Measurements from ENCODE around the gene ENTHD1. TPM values are rescaled to one million over a fixed set of nuclear protein-coding genes. Genes with fewer than 3 reads are reported as not detected.

The ENTHD1 gene
- total RNA-seq, 2 experiments from 2014 or later = 0.47 TPM; not detected in 1

DNA sequence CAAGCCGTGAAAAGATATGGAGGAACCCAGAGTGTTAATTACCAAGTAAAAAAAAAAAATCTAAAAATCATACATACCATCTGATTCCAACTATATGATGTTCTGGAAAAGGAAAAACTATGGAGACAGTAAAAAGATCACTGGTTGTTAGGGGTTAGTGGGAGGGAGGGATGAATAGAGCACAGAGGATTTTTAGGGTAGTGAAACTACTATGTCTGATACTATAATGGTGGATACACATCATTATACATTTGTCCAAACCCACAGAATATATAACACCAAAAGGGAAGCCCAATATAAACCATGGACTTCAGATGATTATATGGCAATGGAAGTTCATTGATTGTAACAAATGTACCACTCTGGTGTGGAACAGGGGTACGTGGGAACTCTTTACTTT is 74.1 kb downstream of the ENTHD1 start:
- H3K27me3 ChIP-seq (ENCODE audit: control insufficient read depth in 1 of 2, insufficient read depth in 2 of 2, low read length in 2 of 2) = no peaks in the 10 kb centered on the region
- H3K4me1 ChIP-seq (ENCODE audit: insufficient read depth, low read length) = no peaks in the 10 kb centered on the region
- ChIA-PET CTCF (no interaction called here), POLR2A (interaction anchor here (0.7 kb wide), 1 partner anchor 69 kb away, joined by 3 read pairs; no protein-coding TSS in a partner anchor)
- intact Hi-C loops (cut with DNase I, micrococcal nuclease) = no loop called here
- TF ChIP-seq CTCF (IDR thresholded peaks at IDR 0.05) = no peak
- no peak overlapping the region for H3K4me3 ChIP-seq (ENCODE audit: low read length)
- DNase-seq (no peak), ATAC-seq (ENCODE audit: poor library complexity) (no peak)
- no peaks in the 10 kb centered on the region for H3K36me3 ChIP-seq (ENCODE audit: insufficient read depth, low read length)
- H3K4me3 Mint-ChIP-seq = no peak overlapping the region
- no peaks in the 10 kb centered on the region for H3K27me3 Mint-ChIP-seq
- no peaks in the 10 kb centered on the region for H3K36me3 Mint-ChIP-seq (ENCODE audit: low read depth)
- H3K27ac Mint-ChIP-seq = no peak overlapping the region
- no peaks in the 10 kb centered on the region for H3K4me1 Mint-ChIP-seq (ENCODE audit: low read depth)
- H3K27ac ChIP-seq (ENCODE audit: low read depth in 1 of 2, low read length in 2 of 2) = no peak overlapping the region
- no peaks in the 10 kb centered on the region for H3K9me3 Mint-ChIP-seq
- no peaks in the 10 kb centered on the region for H3K9me3 ChIP-seq (ENCODE audit: control insufficient read depth in 1 of 2, insufficient read depth in 1 of 2, low read length in 2 of 2)

GRCh38 chr22:39818094-39818493 is 75.5 kb downstream of the ENTHD1 start:
- DNase-seq = no peak
- intact Hi-C loops (cut with DNase I, micrococcal nuclease) = no loop called here
- no peak overlapping the region for H3K27ac Mint-ChIP-seq
- no peaks in the 10 kb centered on the region for H3K9me3 Mint-ChIP-seq
- no peaks in the 10 kb centered on the region for H3K4me1 Mint-ChIP-seq (ENCODE audit: low read depth)
- ATAC-seq (ENCODE audit: poor library complexity) = no peak
- Histone ChIP-seq H3K27me3 (ENCODE audit: control insufficient read depth in 1 of 2, insufficient read depth in 2 of 2, low read length in 2 of 2) (no peaks in the 10 kb centered on the region), H3K36me3 (ENCODE audit: insufficient read depth, low read length) (no peaks in the 10 kb centered on the region), H3K4me3 (ENCODE audit: low read length) (no peak overlapping the region), H3K9me3 (ENCODE audit: control insufficient read depth in 1 of 2, insufficient read depth in 1 of 2, low read length in 2 of 2) (no peaks in the 10 kb centered on the region), H3K27ac (ENCODE audit: low read depth in 1 of 2, low read length in 2 of 2) (no peak overlapping the region), H3K4me1 (ENCODE audit: insufficient read depth, low read length) (no peaks in the 10 kb centered on the region)
- H3K27me3 Mint-ChIP-seq = no peaks in the 10 kb centered on the region
- no peak for TF ChIP-seq CTCF (IDR thresholded peaks at IDR 0.05)
- no peak overlapping the region for H3K4me3 Mint-ChIP-seq
- CTCF ChIA-PET = no interaction called here
- POLR2A ChIA-PET = no interaction called here
- H3K36me3 Mint-ChIP-seq (ENCODE audit: low read depth) = no peaks in the 10 kb centered on the region

GRCh38 chr22:39815932-39816331 is 77.6 kb downstream of the ENTHD1 start:
- POLR2A ChIA-PET = no interaction called here

More at GRCh38 chr22:39815932-39816331, 77.6 kb downstream of the ENTHD1 start:
- Histone ChIP-seq H3K4me1 (ENCODE audit: insufficient read depth, low read length) (no peaks in the 10 kb centered on the region), H3K9me3 (ENCODE audit: control insufficient read depth in 1 of 2, insufficient read depth in 1 of 2, low read length in 2 of 2) (no peaks in the 10 kb centered on the region), H3K36me3 (ENCODE audit: insufficient read depth, low read length) (no peaks in the 10 kb centered on the region), H3K27me3 (ENCODE audit: control insufficient read depth in 1 of 2, insufficient read depth in 2 of 2, low read length in 2 of 2) (no peaks in the 10 kb centered on the region), H3K4me3 (ENCODE audit: low read length) (no peak overlapping the region), H3K27ac (ENCODE audit: low read depth in 1 of 2, low read length in 2 of 2) (no peak overlapping the region)
- CTCF ChIA-PET = no interaction called here
- intact Hi-C loops (cut with DNase I, micrococcal nuclease) = no loop called here
- TF ChIP-seq CTCF (IDR thresholded peaks at IDR 0.05) = no peak
- no peak overlapping the region for H3K4me3 Mint-ChIP-seq
- no peaks in the 10 kb centered on the region for H3K36me3 Mint-ChIP-seq (ENCODE audit: low read depth)
- H3K27me3 Mint-ChIP-seq = peaks cover 4% of the 10 kb centered on the region
- ATAC-seq (ENCODE audit: poor library complexity) (no peak), DNase-seq (no peak)
- H3K9me3 Mint-ChIP-seq = no peaks in the 10 kb centered on the region
- H3K27ac Mint-ChIP-seq = no peak overlapping the region
- H3K4me1 Mint-ChIP-seq (ENCODE audit: low read depth) = no peaks in the 10 kb centered on the region

All from CD4-positive, alpha-beta T cell (primary cell).